ENCODE data around the gene MBD3L3. TPM values are rescaled to one million over a fixed set of nuclear protein-coding genes. Genes with fewer than 3 reads are reported as not detected.

MBD3L3 gene
- total and polyA plus RNA-seq, 4 donors = not detected

Other genes starting within 250 kb of the MBD3L3 start
- 1 to 10 TPM in 1 of 2 donors, not detected in 1; 1.1 TPM for gene ADGRE1, start 171.1 kb downstream of the MBD3L3 start, total RNA-seq
- gene ADGRE1, start 171.1 kb downstream of the MBD3L3 start, polyA plus RNA-seq (ENCODE audit: insufficient read length in 2 of 2) = under 1 TPM in 1 of 2 donors, not detected in 1; 0.11 TPM
- gene MBD3L2B, start 37.2 kb downstream of the MBD3L3 start, total RNA-seq = not detected
- not detected for gene MBD3L2B, start 37.2 kb downstream of the MBD3L3 start, polyA plus RNA-seq (ENCODE audit: insufficient read length in 2 of 2)
- not detected for gene MBD3L5, start 28.1 kb downstream of the MBD3L3 start, total RNA-seq
- not detected for gene MBD3L5, start 28.1 kb downstream of the MBD3L3 start, polyA plus RNA-seq (ENCODE audit: insufficient read length in 2 of 2)
- not detected for gene MBD3L4, start 18.5 kb downstream of the MBD3L3 start, total RNA-seq
- gene MBD3L4, start 18.5 kb downstream of the MBD3L3 start, polyA plus RNA-seq (ENCODE audit: insufficient read length in 2 of 2) = not detected
- gene MBD3L2, start 9.4 kb downstream of the MBD3L3 start, total RNA-seq = not detected
- gene MBD3L2, start 9.4 kb downstream of the MBD3L3 start, polyA plus RNA-seq (ENCODE audit: insufficient read length in 2 of 2) = not detected
- 10 to 100 TPM; 17.6 to 18.1 TPM for gene ZNF557, start 11.0 kb upstream of the MBD3L3 start, total RNA-seq
- gene ZNF557, start 11.0 kb upstream of the MBD3L3 start, polyA plus RNA-seq (ENCODE audit: insufficient read length in 2 of 2) = 1 to 10 TPM; 6.9 to 8.9 TPM
- 10 to 100 TPM; 42.5 to 47.7 TPM for gene INSR, start 235.7 kb upstream of the MBD3L3 start, total RNA-seq
- gene INSR, start 235.7 kb upstream of the MBD3L3 start, polyA plus RNA-seq (ENCODE audit: insufficient read length in 2 of 2) = 10 to 100 TPM; 15.3 to 23.9 TPM

Data from spinal cord (tissue), 4 donors.